Lower leg skin (tissue), 3 donors: ENCODE data around the gene OVCH1.

Experiments
- CTCF ChIP-seq, 3 donors: fragments of 450-650 bp; IDR thresholded peaks; one replicate each; pipeline ENCODE4 v1.5.1; 2016; ENCODE audit warnings: antibody characterized with exemption in 3 of 3, mild to moderate bottlenecking in 3 of 3, moderate library complexity in 2 of 3
- POLR2A ChIP-seq, 2 donors: fragments of 450-650 bp; IDR thresholded peaks; one replicate each; pipeline ENCODE4 v1.6.1; 2016 to 2017; ENCODE audit warnings: antibody characterized with exemption in 2 of 2, mild to moderate bottlenecking in 1 of 2, moderate library complexity in 1 of 2

- TF ChIP-seq CTCF (IDR thresholded peaks at IDR 0.05) = no peak
- no peak for TF ChIP-seq POLR2A (IDR thresholded peaks at IDR 0.05)
Measured at GRCh38 chr12:29543036-29543435, 45.5 kb upstream of the OVCH1 start.
